CD4-positive, alpha-beta memory T cell (primary cell): ENCODE data around the gene KRTAP3-2. TPM values are rescaled to one million over a fixed set of nuclear protein-coding genes. Genes with fewer than 3 reads are reported as not detected.
"Not testable (repeated sequence)": the region's sequence is repeated elsewhere in the genome, so short reads cannot be mapped to it uniquely, and the experiment has no call there.

ENCODE experiments used
- CTCF ChIA-PET: fragments of 350-600 bp; sonication (Branson Sonifier 250); formaldehyde crosslinking; loops from one replicate; lab custom pipeline; 2021; ENCODE audit warnings: inconsistent platforms; ENCODE audit not compliant: partially characterized antibody; lab: Charles Lee
- POLR2A ChIA-PET: fragments of 350-600 bp; sonication (Branson Sonifier 250); formaldehyde crosslinking; loops from one replicate; lab custom pipeline; 2021; ENCODE audit not compliant: partially characterized antibody; lab: Charles Lee
- DNase-seq, 5 donors: peaks; one replicate each; pipeline versions ENCODE4 v3.0.0 to v3.0.0-alpha.2; 2020 to 2022; ENCODE audit warnings: mixed read lengths in 1 of 5
- H3K27ac ChIP-seq: one replicate; pipeline ENCODE4 v1.7.0; 2013; ENCODE audit warnings: low read depth, low read length
- H3K27me3 ChIP-seq: 2 replicates; pipeline ENCODE4 v1.7.0; 2013; ENCODE audit warnings: mild to moderate bottlenecking, low read length, moderate library complexity; ENCODE audit not compliant: insufficient read depth
- H3K36me3 ChIP-seq: 2 replicates; pipeline ENCODE4 v1.7.0; 2013; ENCODE audit warnings: mild to moderate bottlenecking, low read length, moderate library complexity; ENCODE audit not compliant: insufficient read depth
- H3K4me1 ChIP-seq: 2 replicates; pipeline ENCODE4 v1.7.0; 2013; ENCODE audit warnings: mild to moderate bottlenecking, low read length, moderate library complexity; ENCODE audit not compliant: insufficient read depth
- H3K4me3 ChIP-seq, 2 donors: one replicate each; pipeline ENCODE4 v1.7.0; 2013; ENCODE audit warnings: low read length in 2 of 2, mild to moderate bottlenecking in 1 of 2
- H3K9me3 ChIP-seq, 2 donors: one replicate each; pipeline ENCODE4 v1.7.0; 2013; ENCODE audit warnings: low read length in 2 of 2, control low read depth in 1 of 2; ENCODE audit not compliant: control insufficient read depth in 1 of 2
- H3K27ac Mint-ChIP-seq, 7 donors: one replicate each; pipeline ENCODE4 v1.8.0; 2020 to 2021; ENCODE audit warnings: mixed read lengths in 7 of 7, mild to moderate bottlenecking in 6 of 7, inconsistent platforms in 3 of 7, moderate library complexity in 3 of 7
- H3K27me3 Mint-ChIP-seq, 2 donors: one replicate each; pipeline ENCODE4 v1.8.0; 2020 to 2021; ENCODE audit warnings: mixed read lengths in 2 of 2
- H3K36me3 Mint-ChIP-seq, 2 donors: one replicate each; pipeline ENCODE4 v1.8.0; 2020 to 2021; ENCODE audit warnings: mixed read lengths in 2 of 2, inconsistent platforms in 1 of 2, mild to moderate bottlenecking in 1 of 2
- H3K4me1 Mint-ChIP-seq, 4 donors: one replicate each; pipeline ENCODE4 v1.8.0; 2020 to 2021; ENCODE audit warnings: mixed read lengths in 4 of 4, mild to moderate bottlenecking in 1 of 4
- H3K4me3 Mint-ChIP-seq, 8 donors: one replicate each; pipeline ENCODE4 v1.8.0; 2020 to 2021; ENCODE audit warnings: mixed read lengths in 8 of 8, mild to moderate bottlenecking in 7 of 8, moderate library complexity in 6 of 8, inconsistent platforms in 3 of 8
- H3K9me3 Mint-ChIP-seq, 8 donors: one replicate each; pipeline ENCODE4 v1.8.0; 2020 to 2021; ENCODE audit warnings: mixed read lengths in 8 of 8, mild to moderate bottlenecking in 5 of 8, inconsistent platforms in 3 of 8, moderate library complexity in 1 of 8
- intact Hi-C: fragments of 100-400 bp; cut with micrococcal nuclease; formaldehyde crosslinking; loops from one replicate; pipeline ENCODE4 v1.15.1; 2023
- polyA plus RNA-seq, 2 donors: library from polyadenylated mRNA; unstranded; fragments of 300-500 nt; fragmentation: Illumina TruSeq; gene quantifications; one replicate each; pipeline ENCODE4 v1.2.3, GENCODE V29; 2021
- total RNA-seq, 2 experiments: library from RNA; stranded (reverse); gene quantifications; one replicate each; pipeline ENCODE4 v1.2.3, GENCODE V29; 2021

Gene KRTAP3-2
- total and polyA plus RNA-seq, 4 experiments from 2014 or later = not detected

GRCh38 chr17:41034346-41034935 lies 34.7 kb upstream of the KRTAP3-2 start, which contains the start of gene KRTAP1-3:
Gene KRTAP1-3 (minus strand): TSS chr17:41034874. CDS start chr17:41034821, 53 bp downstream.
- POLR2A ChIA-PET, H3K36me3 ChIP-seq, H3K27me3 ChIP-seq, H3K4me3 Mint-ChIP-seq, H3K4me3 ChIP-seq, CTCF ChIA-PET, intact Hi-C loops, H3K9me3 ChIP-seq, H3K4me1 Mint-ChIP-seq, H3K4me1 ChIP-seq, H3K9me3 Mint-ChIP-seq, H3K36me3 Mint-ChIP-seq, H3K27ac ChIP-seq: not testable (repeated sequence)
- Mint-ChIP-seq H3K27me3 (peaks cover 13 to 14% of the 10 kb centered on the region in 2 donors), H3K27ac (peak within 1 kb of the TSS in 1 of 7 donors; percentile 46)
- peak in 1 of 5 donors; percentile 29 for DNase-seq

DNA sequence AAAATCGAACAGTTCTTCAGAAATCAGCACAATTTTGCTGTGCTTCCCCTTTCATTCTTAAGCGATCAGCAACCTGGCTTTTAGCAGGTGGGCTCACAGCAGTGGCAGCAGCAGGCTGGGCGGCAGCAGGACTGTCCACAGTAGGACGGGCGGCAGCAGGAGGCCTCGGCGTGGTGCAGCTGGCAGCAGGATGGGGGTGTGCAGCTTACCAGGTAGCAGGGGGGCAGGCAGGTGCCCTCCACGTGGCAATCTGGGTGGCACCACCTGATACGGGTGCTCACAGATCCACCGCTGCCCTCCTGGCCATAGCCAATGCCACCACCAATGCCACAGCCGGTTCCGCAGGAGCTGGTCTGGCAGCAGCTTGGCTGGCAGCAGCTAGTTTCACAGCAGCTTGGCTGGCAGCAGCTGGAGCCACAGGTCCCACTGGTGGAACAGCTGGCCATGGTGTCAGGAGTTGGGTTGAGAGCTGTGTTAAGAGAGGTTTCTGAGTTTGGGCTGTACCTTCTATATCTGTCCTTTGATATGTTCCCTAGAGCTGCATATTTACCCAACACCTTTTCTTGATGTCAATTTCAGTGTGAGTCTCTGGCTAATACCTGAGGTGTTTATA lies 30.0 kb upstream of the KRTAP3-2 start, which contains the start of gene KRTAP1-4:
Gene KRTAP1-4 (minus strand): TSS at position 563 of the 613 bp plus-strand sequence. CDS start 117 bp downstream, at position 446.
- intact Hi-C loops = no loop called here
- no peaks in the 10 kb centered on the region for H3K36me3 Mint-ChIP-seq
- no peaks in the 10 kb centered on the region for H3K4me1 ChIP-seq
- POLR2A ChIA-PET = no interaction called here
- H3K4me3 Mint-ChIP-seq = no peak within 1 kb of the TSS
- CTCF ChIA-PET = no interaction called here
- peak in 1 of 5 donors; percentile 15 for DNase-seq
- H3K36me3 ChIP-seq = no peaks in the 10 kb centered on the region
- H3K9me3 Mint-ChIP-seq = no peaks in the 10 kb centered on the region
- no peaks in the 10 kb centered on the region for H3K27me3 ChIP-seq
- peaks cover 18 to 23% of the 10 kb centered on the region in 2 donors for H3K27me3 Mint-ChIP-seq
- no peak within 1 kb of the TSS for H3K27ac ChIP-seq
- H3K4me1 Mint-ChIP-seq = no peaks in the 10 kb centered on the region
- no peak within 1 kb of the TSS for H3K4me3 ChIP-seq
- H3K9me3 ChIP-seq = no peaks in the 10 kb centered on the region
- H3K27ac Mint-ChIP-seq = no peak within 1 kb of the TSS

DNA sequence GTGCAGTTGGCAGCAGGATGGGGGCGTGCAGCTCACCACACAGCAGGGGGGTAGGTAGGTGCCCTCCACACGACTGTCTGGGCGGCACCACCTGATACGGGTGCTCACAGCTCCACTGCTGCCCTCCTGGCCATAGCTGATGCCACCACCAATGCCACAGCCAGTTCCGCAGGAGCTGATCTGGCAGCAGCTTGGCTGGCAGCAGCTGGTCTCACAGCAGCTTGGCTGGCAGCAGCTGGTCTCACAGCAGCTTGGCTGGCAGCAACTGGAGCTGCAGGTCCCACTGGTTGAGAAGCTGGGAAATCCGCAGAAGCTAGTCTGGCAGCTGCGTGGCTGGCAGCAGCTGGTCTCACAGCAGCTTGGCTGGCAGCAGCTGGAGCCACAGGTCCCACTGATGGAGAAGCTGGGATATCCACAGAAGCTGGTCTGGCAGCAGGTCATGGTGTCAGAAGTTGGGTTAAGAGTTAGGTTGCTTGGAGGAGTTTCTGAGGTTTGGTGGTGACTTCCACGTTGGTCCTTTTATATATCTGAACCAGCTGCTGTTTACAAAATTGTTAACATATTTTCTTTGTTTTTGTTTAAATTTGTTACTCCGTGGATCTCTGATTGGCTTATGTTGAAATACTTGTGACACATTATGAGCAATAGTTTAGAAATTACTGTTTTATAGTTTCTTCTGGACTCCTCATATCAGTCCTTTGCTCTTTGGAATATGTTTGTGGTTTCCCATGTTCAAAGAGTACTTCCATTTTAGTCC lies 27.2 kb upstream of the KRTAP3-2 start, which contains the start of gene KRTAP1-5:
Gene KRTAP1-5 (minus strand): TSS at position 494 of the 757 bp plus-strand sequence. CDS start 53 bp downstream, at position 441.
- CTCF ChIA-PET = no interaction called here
- Mint-ChIP-seq H3K27ac (no peak within 1 kb of the TSS), H3K4me1 (no peaks in the 10 kb centered on the region), H3K36me3 (no peaks in the 10 kb centered on the region), H3K9me3 (no peaks in the 10 kb centered on the region), H3K4me3 (no peak within 1 kb of the TSS), H3K27me3 (peaks cover 17 to 25% of the 10 kb centered on the region in 2 donors)
- H3K9me3 ChIP-seq = no peaks in the 10 kb centered on the region
- no peaks in the 10 kb centered on the region for H3K27me3 ChIP-seq
- H3K4me1 ChIP-seq = no peaks in the 10 kb centered on the region
- no peak within 1 kb of the TSS for H3K27ac ChIP-seq
- H3K36me3 ChIP-seq = no peaks in the 10 kb centered on the region
- intact Hi-C loops = no loop called here
- no peak for DNase-seq
- POLR2A ChIA-PET = no interaction called here
- no peak within 1 kb of the TSS for H3K4me3 ChIP-seq

GRCh38 chr17:41024697-41025096 lies 25.0 kb upstream of the KRTAP3-2 start:
- Histone ChIP-seq H3K4me3 (no peak overlapping the region), H3K36me3 (no peaks in the 10 kb centered on the region), H3K27ac (no peak overlapping the region), H3K27me3 (no peaks in the 10 kb centered on the region), H3K4me1 (no peaks in the 10 kb centered on the region), H3K9me3 (no peaks in the 10 kb centered on the region)
- POLR2A ChIA-PET = no interaction called here
- Mint-ChIP-seq H3K4me3 (no peak overlapping the region), H3K36me3 (no peaks in the 10 kb centered on the region), H3K27ac (no peak overlapping the region), H3K9me3 (peaks cover 0 to 6% (median 3%) of the 10 kb centered on the region in 8 donors), H3K27me3 (peaks cover 14 to 16% of the 10 kb centered on the region in 2 donors), H3K4me1 (no peaks in the 10 kb centered on the region)
- no peak for DNase-seq
- CTCF ChIA-PET = no interaction called here
- intact Hi-C loops = no loop called here

DNA sequence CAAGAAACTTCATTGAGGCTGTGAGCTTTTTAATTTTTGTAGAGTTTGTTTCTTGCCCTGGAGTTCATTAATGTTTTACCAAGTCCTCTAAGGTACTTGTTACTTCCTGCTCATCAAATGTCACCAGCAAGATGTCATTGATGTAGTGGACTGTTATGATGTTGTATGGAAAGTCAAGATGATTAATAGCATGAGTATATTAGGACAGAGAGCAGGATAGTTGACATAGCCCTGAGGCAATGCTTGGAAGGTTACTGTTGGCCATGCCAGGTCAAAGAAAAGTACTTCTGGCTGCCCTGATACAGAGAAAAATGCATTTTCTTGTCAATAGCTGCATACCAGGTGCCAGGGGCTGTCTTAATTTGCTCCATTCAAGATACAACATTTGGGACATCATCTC lies 20.6 kb upstream of the KRTAP3-2 start:
- no peak for DNase-seq
- ChIA-PET POLR2A (no interaction called here), CTCF (no interaction called here)
- no peak overlapping the region for H3K27ac Mint-ChIP-seq
- no peaks in the 10 kb centered on the region for H3K9me3 ChIP-seq
- H3K27me3 ChIP-seq = no peaks in the 10 kb centered on the region
- peaks cover 7 to 10% of the 10 kb centered on the region in 2 donors for H3K27me3 Mint-ChIP-seq
- intact Hi-C loops = no loop called here
- no peaks in the 10 kb centered on the region for H3K36me3 Mint-ChIP-seq
- H3K9me3 Mint-ChIP-seq = peaks cover 0 to 6% (median 3%) of the 10 kb centered on the region in 8 donors
- H3K4me1 Mint-ChIP-seq = no peaks in the 10 kb centered on the region
- no peaks in the 10 kb centered on the region for H3K36me3 ChIP-seq
- no peaks in the 10 kb centered on the region for H3K4me1 ChIP-seq
- H3K27ac ChIP-seq = no peak overlapping the region
- H3K4me3 Mint-ChIP-seq = no peak overlapping the region
- H3K4me3 ChIP-seq = no peak overlapping the region

DNA sequence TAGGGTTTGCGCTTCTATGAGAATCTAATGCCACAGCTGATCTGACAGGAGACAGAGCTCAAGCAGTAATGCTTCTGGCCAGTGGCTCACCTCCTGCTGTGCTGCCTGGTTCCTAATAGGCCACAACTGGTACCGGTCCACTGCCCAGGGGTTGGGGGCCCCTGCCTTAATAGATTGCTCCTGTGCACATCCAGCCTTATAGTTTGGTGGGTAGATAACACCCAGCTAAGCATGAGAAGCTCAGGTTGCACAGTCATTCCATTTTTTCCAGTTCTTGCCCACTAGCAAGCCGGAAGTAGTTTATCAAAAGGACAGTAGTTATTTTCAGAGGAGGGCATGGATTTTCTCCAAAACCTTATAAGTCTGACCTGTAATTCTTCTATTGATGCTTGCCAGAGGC lies 19.7 kb upstream of the KRTAP3-2 start:
- Histone ChIP-seq H3K4me3 (no peak overlapping the region), H3K4me1 (no peaks in the 10 kb centered on the region), H3K27ac (no peak overlapping the region), H3K36me3 (no peaks in the 10 kb centered on the region), H3K27me3 (no peaks in the 10 kb centered on the region), H3K9me3 (no peaks in the 10 kb centered on the region)
- peaks cover 8 to 10% of the 10 kb centered on the region in 2 donors for H3K27me3 Mint-ChIP-seq
- no peaks in the 10 kb centered on the region for H3K4me1 Mint-ChIP-seq
- POLR2A ChIA-PET = no interaction called here
- CTCF ChIA-PET = no interaction called here
- H3K4me3 Mint-ChIP-seq = no peak overlapping the region
- intact Hi-C loops = no loop called here
- DNase-seq = no peak
- peaks cover 0 to 6% (median 3%) of the 10 kb centered on the region in 8 donors for H3K9me3 Mint-ChIP-seq
- H3K27ac Mint-ChIP-seq = no peak overlapping the region
- H3K36me3 Mint-ChIP-seq = no peaks in the 10 kb centered on the region

GRCh38 chr17:41018541-41018940 lies 18.8 kb upstream of the KRTAP3-2 start:
- H3K4me1 Mint-ChIP-seq = no peaks in the 10 kb centered on the region
- DNase-seq = no peak
- ChIA-PET CTCF (no interaction called here), POLR2A (no interaction called here)
- Histone ChIP-seq H3K36me3 (no peaks in the 10 kb centered on the region), H3K4me3 (no peak overlapping the region), H3K27ac (no peak overlapping the region), H3K27me3 (no peaks in the 10 kb centered on the region), H3K4me1 (no peaks in the 10 kb centered on the region), H3K9me3 (no peaks in the 10 kb centered on the region)
- H3K4me3 Mint-ChIP-seq = no peak overlapping the region
- peaks cover 7 to 8% of the 10 kb centered on the region in 2 donors for H3K27me3 Mint-ChIP-seq
- peak overlapping the region in 1 of 7 donors; percentile 66 for H3K27ac Mint-ChIP-seq
- intact Hi-C loops = no loop called here
- no peaks in the 10 kb centered on the region for H3K36me3 Mint-ChIP-seq
- peaks cover 0 to 6% (median 3%) of the 10 kb centered on the region in 8 donors for H3K9me3 Mint-ChIP-seq
